Measurements from ENCODE around the gene LAMTOR5. TPM values are rescaled to one million over a fixed set of nuclear protein-coding genes. Genes with fewer than 3 reads are reported as not detected.
A peak's percentile ranks its signal among the peaks of the same experiment; 100 is the strongest.

LAMTOR5 gene
- total and polyA plus RNA-seq, 4 donors = 45.6 to 427 (median 242) TPM

- Histone ChIP-seq H3K4me3 (no peak overlapping the region), H3K9me3 (ENCODE audit: control insufficient read depth in 4 of 4, insufficient read depth in 3 of 4, low read length in 3 of 4) (no peaks in the 10 kb centered on the region), H3K4me1 (ENCODE audit: control insufficient read depth in 5 of 5, insufficient read depth in 5 of 5, low read length in 5 of 5) (peaks cover 0 to 20% (median 4%) of the 10 kb centered on the region in 5 donors), H3K27ac (ENCODE audit: low read depth in 1 of 2, low read length in 1 of 2) (no peak overlapping the region), H3K27me3 (ENCODE audit: control insufficient read depth in 3 of 3, insufficient read depth in 3 of 3, low read length in 2 of 3) (no peaks in the 10 kb centered on the region), H3K36me3 (ENCODE audit: control insufficient read depth in 4 of 4, insufficient read depth in 4 of 4, low read length in 4 of 4) (peaks cover 0 to 7% (median 0%) of the 10 kb centered on the region in 4 donors), H3K9ac (ENCODE audit: insufficient read depth in 1 of 2, low read length in 2 of 2) (no peak overlapping the region)
- TF ChIP-seq CTCF (IDR thresholded peaks at IDR 0.05; ENCODE audit: control extremely low read depth, extremely low read depth) = no peak
- WGBS, 2 donors = 82 to 91% methylated on average over 3 of the region's 3 CpGs
- DNase-seq (no peak), ATAC-seq (ENCODE audit: insufficient read depth, low FRiP score) (no peak)
Observed at GRCh38 chr1:110393691-110394492, 13.6 kb downstream of the LAMTOR5 start.

- no peak overlapping the region for H3K9ac ChIP-seq (ENCODE audit: insufficient read depth in 1 of 2, low read length in 2 of 2)
- DNase-seq (peak in 2 of 3 donors; percentile 28 to 44), ATAC-seq (ENCODE audit: insufficient read depth, low FRiP score) (no peak)
- H3K4me1 ChIP-seq (ENCODE audit: control insufficient read depth in 5 of 5, insufficient read depth in 5 of 5, low read length in 5 of 5) = peaks cover 0 to 20% (median 4%) of the 10 kb centered on the region in 5 donors
- no peak overlapping the region for H3K4me3 ChIP-seq
- 87 to 94% methylated on average over 2 of the region's 2 CpGs for WGBS, 2 donors
- no peak overlapping the region for H3K27ac ChIP-seq (ENCODE audit: low read depth in 1 of 2, low read length in 1 of 2)
- peaks cover 0 to 7% (median 0%) of the 10 kb centered on the region in 4 donors for H3K36me3 ChIP-seq (ENCODE audit: control insufficient read depth in 4 of 4, insufficient read depth in 4 of 4, low read length in 4 of 4)
- TF ChIP-seq CTCF (IDR thresholded peaks at IDR 0.05; ENCODE audit: control extremely low read depth, extremely low read depth) = no peak
- no peaks in the 10 kb centered on the region for H3K9me3 ChIP-seq (ENCODE audit: control insufficient read depth in 4 of 4, insufficient read depth in 3 of 4, low read length in 3 of 4)
- no peaks in the 10 kb centered on the region for H3K27me3 ChIP-seq (ENCODE audit: control insufficient read depth in 3 of 3, insufficient read depth in 3 of 3, low read length in 2 of 3)
Observed at GRCh38 chr1:110393286-110393685, 14.2 kb downstream of the LAMTOR5 start.

- Histone ChIP-seq H3K9ac (ENCODE audit: insufficient read depth in 1 of 2, low read length in 2 of 2) (peak within 1 kb of the TSS in 1 of 2 donors; percentile 4), H3K36me3 (ENCODE audit: control insufficient read depth in 4 of 4, insufficient read depth in 4 of 4, low read length in 4 of 4) (peaks cover 0 to 6% (median 2%) of the 10 kb centered on the region in 4 donors), H3K27ac (ENCODE audit: low read depth in 1 of 2, low read length in 1 of 2) (peak within 1 kb of the TSS in 1 of 2 donors; percentile 76), H3K4me3 (no peak within 1 kb of the TSS), H3K9me3 (ENCODE audit: control insufficient read depth in 4 of 4, insufficient read depth in 3 of 4, low read length in 3 of 4) (no peaks in the 10 kb centered on the region), H3K4me1 (ENCODE audit: control insufficient read depth in 5 of 5, insufficient read depth in 5 of 5, low read length in 5 of 5) (peaks cover 0 to 20% (median 4%) of the 10 kb centered on the region in 5 donors), H3K27me3 (ENCODE audit: control insufficient read depth in 3 of 3, insufficient read depth in 3 of 3, low read length in 2 of 3) (no peaks in the 10 kb centered on the region)
- no peak for ATAC-seq (ENCODE audit: insufficient read depth, low FRiP score)
- no peak for DNase-seq
- WGBS, 2 donors = 37 to 64% methylated on average over 8 of the region's 8 CpGs
- no peak for TF ChIP-seq CTCF (IDR thresholded peaks at IDR 0.05; ENCODE audit: control extremely low read depth, extremely low read depth)
Observed at GRCh38 chr1:110390692-110391245, 16.7 kb downstream of the LAMTOR5 start, which contains the start of gene SLC16A4. TSS of gene SLC16A4 (minus strand) at chr1:110391026. CDS start at chr1:110389323, 1,703 bp downstream.

Data from lung (tissue), 12 donors.